ENCODE measurements around the gene RBM34.
"Not testable (repeated sequence)": the region's sequence is repeated elsewhere in the genome, so short reads cannot be mapped to it uniquely, and the experiment has no call there.

RBM34 gene

GRCh38 chr1:235102259-235102582, 58.8 kb downstream of the RBM34 start:
- H3K4me3 ChIP-seq (ENCODE audit: low read depth, low read length) = no peak overlapping the region
- DNase-seq (ENCODE audit: low read depth, low spot score) = no peak
- no peak for TF ChIP-seq CTCF (IDR thresholded peaks at IDR 0.05; ENCODE audit: low read depth, low read length)
- in situ Hi-C loops (cut with HindIII; ENCODE audit: low sequenced_read_pairs) = no loop called here

- in situ Hi-C loops (cut with HindIII; ENCODE audit: low sequenced_read_pairs) = no loop called here
- no peak overlapping the region for H3K4me3 ChIP-seq (ENCODE audit: low read depth, low read length)
- DNase-seq (ENCODE audit: low read depth, low spot score) = no peak
- TF ChIP-seq CTCF (IDR thresholded peaks at IDR 0.05; ENCODE audit: low read depth, low read length) = no peak
Measured at GRCh38 chr1:235101558-235102258, 59.3 kb downstream of the RBM34 start.

GRCh38 chr1:235100194-235100772, 60.8 kb downstream of the RBM34 start:
- in situ Hi-C loops (cut with HindIII; ENCODE audit: low sequenced_read_pairs) = no loop called here

GRCh38 chr1:235098991-235099390, 62.1 kb downstream of the RBM34 start:
- no peak for TF ChIP-seq CTCF (IDR thresholded peaks at IDR 0.05; ENCODE audit: low read depth, low read length)
- H3K4me3 ChIP-seq (ENCODE audit: low read depth, low read length) = no peak overlapping the region
- in situ Hi-C loops (cut with HindIII; ENCODE audit: low sequenced_read_pairs) = loop anchor here (25.0 kb wide), 1 partner anchor 362 kb away; no protein-coding TSS in a partner anchor
- DNase-seq (ENCODE audit: low read depth, low spot score) = no peak

More at GRCh38 chr1:235100194-235100772, 60.8 kb downstream of the RBM34 start:
- no peak for TF ChIP-seq CTCF (IDR thresholded peaks at IDR 0.05; ENCODE audit: low read depth, low read length)
- H3K4me3 ChIP-seq (ENCODE audit: low read depth, low read length) = no peak overlapping the region
- no peak for DNase-seq (ENCODE audit: low read depth, low spot score)

GRCh38 chr1:235098547-235098946, 62.5 kb downstream of the RBM34 start:
- no peak for TF ChIP-seq CTCF (IDR thresholded peaks at IDR 0.05; ENCODE audit: low read depth, low read length)
- no peak for DNase-seq (ENCODE audit: low read depth, low spot score)
- no peak overlapping the region for H3K4me3 ChIP-seq (ENCODE audit: low read depth, low read length)
- in situ Hi-C loops (cut with HindIII; ENCODE audit: low sequenced_read_pairs) = loop anchor here (25.0 kb wide), 1 partner anchor 361 kb away; no protein-coding TSS in a partner anchor

GRCh38 chr1:235097501-235097900, 63.5 kb downstream of the RBM34 start:
- not testable (repeated sequence) for DNase-seq (ENCODE audit: low read depth, low spot score); H3K4me3 ChIP-seq (ENCODE audit: low read depth, low read length)
- in situ Hi-C loops (cut with HindIII; ENCODE audit: low sequenced_read_pairs) = loop anchor here (25.0 kb wide), 1 partner anchor 360 kb away; no protein-coding TSS in a partner anchor

GRCh38 chr1:235095938-235096562, 65.0 kb downstream of the RBM34 start:
- TF ChIP-seq CTCF (IDR thresholded peaks at IDR 0.05; ENCODE audit: low read depth, low read length) = no peak
- in situ Hi-C loops (cut with HindIII; ENCODE audit: low sequenced_read_pairs) = loop anchor here (25.0 kb wide), 1 partner anchor 359 kb away; no protein-coding TSS in a partner anchor
- H3K4me3 ChIP-seq (ENCODE audit: low read depth, low read length) = no peak overlapping the region
- DNase-seq (ENCODE audit: low read depth, low spot score) = no peak

Data from astrocyte of the spinal cord (primary cell).